ENCODE data around the gene VWA5B1.

DNA sequence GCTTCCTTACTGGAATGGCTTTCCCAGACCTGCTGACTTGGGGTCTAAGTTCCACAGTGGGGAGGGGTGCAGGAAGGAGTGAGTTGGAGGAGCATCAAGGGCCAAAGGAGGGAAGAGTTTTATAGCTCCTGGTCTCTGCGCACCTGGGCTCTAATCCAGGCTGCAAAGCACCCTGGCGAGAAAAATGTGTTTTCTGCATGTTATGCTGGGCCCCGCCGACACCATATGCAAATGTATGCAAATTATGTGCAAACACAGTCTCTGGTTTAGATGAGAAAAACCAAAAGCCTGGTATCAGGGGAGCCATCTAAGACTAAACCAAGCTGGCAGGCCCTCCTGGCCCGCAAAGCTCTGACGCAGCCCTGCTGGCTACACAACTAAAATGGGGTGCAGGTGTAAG lies 95.0 kb downstream of the VWA5B1 start:
- TF ChIP-seq, protein P1, sequence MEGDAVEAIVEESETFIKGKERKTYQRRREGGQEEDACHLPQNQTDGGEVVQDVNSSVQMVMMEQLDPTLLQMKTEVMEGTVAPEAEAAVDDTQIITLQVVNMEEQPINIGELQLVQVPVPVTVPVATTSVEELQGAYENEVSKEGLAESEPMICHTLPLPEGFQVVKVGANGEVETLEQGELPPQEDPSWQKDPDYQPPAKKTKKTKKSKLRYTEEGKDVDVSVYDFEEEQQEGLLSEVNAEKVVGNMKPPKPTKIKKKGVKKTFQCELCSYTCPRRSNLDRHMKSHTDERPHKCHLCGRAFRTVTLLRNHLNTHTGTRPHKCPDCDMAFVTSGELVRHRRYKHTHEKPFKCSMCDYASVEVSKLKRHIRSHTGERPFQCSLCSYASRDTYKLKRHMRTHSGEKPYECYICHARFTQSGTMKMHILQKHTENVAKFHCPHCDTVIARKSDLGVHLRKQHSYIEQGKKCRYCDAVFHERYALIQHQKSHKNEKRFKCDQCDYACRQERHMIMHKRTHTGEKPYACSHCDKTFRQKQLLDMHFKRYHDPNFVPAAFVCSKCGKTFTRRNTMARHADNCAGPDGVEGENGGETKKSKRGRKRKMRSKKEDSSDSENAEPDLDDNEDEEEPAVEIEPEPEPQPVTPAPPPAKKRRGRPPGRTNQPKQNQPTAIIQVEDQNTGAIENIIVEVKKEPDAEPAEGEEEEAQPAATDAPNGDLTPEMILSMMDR (optimal IDR thresholded peaks at IDR 0.05 in 1 of 3, IDR thresholded peaks at IDR 0.05 in 1 of 3, conservative IDR thresholded peaks at IDR 0.05 in 1 of 3; ENCODE audit: extremely low read depth in 1 of 3, insufficient read depth in 2 of 3, low read length in 3 of 3): no peak
- TF ChIP-seq EZH2 (IDR thresholded peaks at IDR 0.05; ENCODE audit: low read length): no peak

All from keratinocyte (primary cell).